ENCODE data around the gene SEPTIN12. TPM values are rescaled to one million over a fixed set of nuclear protein-coding genes. Genes with fewer than 3 reads are reported as not detected.

The SEPTIN12 gene
- total and polyA plus RNA-seq, 10 of the 15 experiments (the other 5 are each of a cell fraction or from before 2014, with no cell fraction given) = not detected

- TF ChIP-seq, protein P1, sequence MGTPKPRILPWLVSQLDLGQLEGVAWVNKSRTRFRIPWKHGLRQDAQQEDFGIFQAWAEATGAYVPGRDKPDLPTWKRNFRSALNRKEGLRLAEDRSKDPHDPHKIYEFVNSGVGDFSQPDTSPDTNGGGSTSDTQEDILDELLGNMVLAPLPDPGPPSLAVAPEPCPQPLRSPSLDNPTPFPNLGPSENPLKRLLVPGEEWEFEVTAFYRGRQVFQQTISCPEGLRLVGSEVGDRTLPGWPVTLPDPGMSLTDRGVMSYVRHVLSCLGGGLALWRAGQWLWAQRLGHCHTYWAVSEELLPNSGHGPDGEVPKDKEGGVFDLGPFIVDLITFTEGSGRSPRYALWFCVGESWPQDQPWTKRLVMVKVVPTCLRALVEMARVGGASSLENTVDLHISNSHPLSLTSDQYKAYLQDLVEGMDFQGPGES (IDR thresholded peaks at IDR 0.05) = peak; percentile 39; the same call in 1 of the 2 replicates
- TF ChIP-seq ZZZ3 (IDR thresholded peaks at IDR 0.05; ENCODE audit: control insufficient read depth, insufficient read length, low read depth) (no peak), NFIC (IDR thresholded peaks at IDR 0.05; ENCODE audit: low read depth, low read length) (no peak), CREB1 (IDR thresholded peaks at IDR 0.05; ENCODE audit: low read depth) (peak; percentile 46), ZNF207 (IDR thresholded peaks at IDR 0.05; ENCODE audit: borderline replicate concordance) (0 out of 2 replicates have a peak, but pooled peaks have one; percentile 41), ZBED1 (IDR thresholded peaks at IDR 0.05; ENCODE audit: borderline replicate concordance) (no peak), STAT3 (IDR thresholded peaks at IDR 0.05; ENCODE audit: low read depth, low read length) (no peak), CEBPB (IDR thresholded peaks at IDR 0.05; ENCODE audit: borderline replicate concordance in 1 of 2, low read depth in 2 of 2, low read length in 2 of 2) (no peak), FOXK2 (IDR thresholded peaks at IDR 0.05) (no peak), GATAD2B (conservative IDR thresholded peaks at IDR 0.05; ENCODE audit: low read depth) (peak; percentile 84), CBX3 (IDR thresholded peaks at IDR 0.05; ENCODE audit: borderline replicate concordance, low read depth) (no peak), BMI1 (IDR thresholded peaks at IDR 0.05; ENCODE audit: borderline replicate concordance) (no peak), PML (IDR thresholded peaks at IDR 0.05; ENCODE audit: low read length) (no peak; the same call in 1 of the 2 replicates), GABPA (IDR thresholded peaks at IDR 0.05; ENCODE audit: low read depth) (peak; percentile 88), POLR2AphosphoS2 (IDR thresholded peaks at IDR 0.05; ENCODE audit: low read depth, low read length) (no peak), EED (IDR thresholded peaks at IDR 0.05; ENCODE audit: low read depth) (0 out of 2 replicates have a peak, but pooled peaks have one; percentile 52), TCF3 (IDR thresholded peaks at IDR 0.05; ENCODE audit: borderline replicate concordance, insufficient read depth, low read depth, low read length) (0 out of 2 replicates have a peak, but pooled peaks have one; percentile 18), IKZF1 (conservative IDR thresholded peaks at IDR 0.05) (peak; percentile 87), SRF (IDR thresholded peaks at IDR 0.05; ENCODE audit: low read depth in 2 of 2, low read length in 2 of 2) (peak in 1 of 2 experiments; percentile 20; a peak in 1 of 4 replicates), TCF7 (IDR thresholded peaks at IDR 0.05; ENCODE audit: borderline replicate concordance) (no peak), NFYB (IDR thresholded peaks at IDR 0.05; ENCODE audit: insufficient read depth, low read depth, low read length) (peak; percentile 67; the same call in 1 of the 2 replicates), HDAC2 (IDR thresholded peaks at IDR 0.05) (no peak), ZNF622 (IDR thresholded peaks at IDR 0.05) (no peak), HDGF (IDR thresholded peaks at IDR 0.05) (peak; percentile 67), DPF2 (IDR thresholded peaks at IDR 0.05) (peak; percentile 84), E2F4 (IDR thresholded peaks at IDR 0.05; ENCODE audit: low read depth, low read length) (peak; percentile 62; the same call in 1 of the 2 replicates), SMARCA5 (IDR thresholded peaks at IDR 0.05) (peak; percentile 65; the same call in 1 of the 2 replicates)
- TF ChIP-seq, protein P2, sequence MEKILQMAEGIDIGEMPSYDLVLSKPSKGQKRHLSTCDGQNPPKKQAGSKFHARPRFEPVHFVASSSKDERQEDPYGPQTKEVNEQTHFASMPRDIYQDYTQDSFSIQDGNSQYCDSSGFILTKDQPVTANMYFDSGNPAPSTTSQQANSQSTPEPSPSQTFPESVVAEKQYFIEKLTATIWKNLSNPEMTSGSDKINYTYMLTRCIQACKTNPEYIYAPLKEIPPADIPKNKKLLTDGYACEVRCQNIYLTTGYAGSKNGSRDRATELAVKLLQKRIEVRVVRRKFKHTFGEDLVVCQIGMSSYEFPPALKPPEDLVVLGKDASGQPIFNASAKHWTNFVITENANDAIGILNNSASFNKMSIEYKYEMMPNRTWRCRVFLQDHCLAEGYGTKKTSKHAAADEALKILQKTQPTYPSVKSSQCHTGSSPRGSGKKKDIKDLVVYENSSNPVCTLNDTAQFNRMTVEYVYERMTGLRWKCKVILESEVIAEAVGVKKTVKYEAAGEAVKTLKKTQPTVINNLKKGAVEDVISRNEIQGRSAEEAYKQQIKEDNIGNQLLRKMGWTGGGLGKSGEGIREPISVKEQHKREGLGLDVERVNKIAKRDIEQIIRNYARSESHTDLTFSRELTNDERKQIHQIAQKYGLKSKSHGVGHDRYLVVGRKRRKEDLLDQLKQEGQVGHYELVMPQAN (conservative IDR thresholded peaks at IDR 0.05) = peak; percentile 99
- TF ChIP-seq, protein P3, sequence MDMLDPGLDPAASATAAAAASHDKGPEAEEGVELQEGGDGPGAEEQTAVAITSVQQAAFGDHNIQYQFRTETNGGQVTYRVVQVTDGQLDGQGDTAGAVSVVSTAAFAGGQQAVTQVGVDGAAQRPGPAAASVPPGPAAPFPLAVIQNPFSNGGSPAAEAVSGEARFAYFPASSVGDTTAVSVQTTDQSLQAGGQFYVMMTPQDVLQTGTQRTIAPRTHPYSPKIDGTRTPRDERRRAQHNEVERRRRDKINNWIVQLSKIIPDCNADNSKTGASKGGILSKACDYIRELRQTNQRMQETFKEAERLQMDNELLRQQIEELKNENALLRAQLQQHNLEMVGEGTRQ (IDR thresholded peaks at IDR 0.05; ENCODE audit: borderline replicate concordance, low read depth, low read length) = no peak
These were observed 53.9 kb downstream of the SEPTIN12 start, which contains the start of the genes ANKS3 and DNAAF8 (continued) for GRCh38 chr16:4734063-4734729.
